Body of pancreas (tissue), 4 donors: ENCODE data around the gene UMODL1.

ENCODE experiments used
- CTCF ChIP-seq, 7 experiments: fragments of 450-650 bp in 4 of 7; fragments of 200-600 bp in 3 of 7; sonication (generic) in 3 of 7; IDR thresholded peaks; one replicate each; pipeline ENCODE4 v1.5.1; 2016 to 2019; ENCODE audit warnings: antibody characterized with exemption in 7 of 7
- POLR2A ChIP-seq, 3 donors: fragments of 450-650 bp; IDR thresholded peaks; one replicate each; pipeline ENCODE4 v1.6.1; 2016; ENCODE audit warnings: antibody characterized with exemption in 3 of 3, mild to moderate bottlenecking in 2 of 3

DNA sequence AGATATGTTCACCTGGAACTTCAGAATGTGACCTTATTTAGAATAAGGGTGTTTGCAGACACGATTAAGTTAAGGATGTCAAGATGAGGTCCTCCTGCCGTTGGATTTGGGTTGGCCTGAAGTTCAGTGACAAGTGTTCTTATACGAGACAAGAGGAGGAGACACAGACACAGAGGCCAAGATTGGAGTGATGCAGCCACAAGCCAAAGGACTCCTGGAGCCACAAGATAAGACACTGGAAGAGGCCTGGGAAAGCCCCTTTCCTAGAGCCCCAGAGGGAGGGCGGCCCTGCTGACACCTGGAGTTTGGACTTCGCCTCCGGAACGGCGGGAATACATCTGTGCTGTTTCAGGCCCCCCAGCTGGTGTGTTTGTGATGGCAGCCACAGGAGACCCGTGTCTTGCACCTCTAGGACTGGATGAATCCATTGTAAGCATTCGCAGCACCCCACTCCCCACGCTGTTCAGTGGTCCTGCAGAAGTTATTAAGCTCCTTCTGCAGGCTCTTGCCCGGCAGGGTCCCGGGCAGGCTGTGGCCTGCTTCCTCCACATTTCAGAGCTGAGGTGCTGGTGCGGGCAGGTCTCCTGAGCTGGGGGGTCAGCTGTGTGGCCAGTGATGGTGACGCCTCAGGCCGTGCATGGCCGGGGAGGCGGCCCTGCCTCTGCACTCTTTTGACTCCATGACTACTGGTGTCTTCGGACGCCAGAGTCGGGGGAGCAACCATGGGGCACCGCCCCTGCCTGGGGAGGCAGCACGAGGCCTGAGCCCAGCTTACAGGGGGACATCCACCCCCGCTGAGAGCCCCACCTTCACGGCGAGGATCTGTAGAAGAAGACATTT, 34.6 kb downstream of the UMODL1 start:
- TF ChIP-seq CTCF (IDR thresholded peaks at IDR 0.05) (no peak), POLR2A (IDR thresholded peaks at IDR 0.05) (no peak)
